COLO668 (cell line): ENCODE data around the gene FAM149B1.
A peak's percentile ranks its signal among the peaks of the same experiment; 100 is the strongest.
"Not testable (repeated sequence)": the region's sequence is repeated elsewhere in the genome, so short reads cannot be mapped to it uniquely, and the experiment has no call there.

ENCODE experiments used
- DNase-seq: peaks from one replicate; lab custom pipeline; 2025; ENCODE audit not compliant: unreplicated experiment; lab: John Stamatoyannopoulos, UW

FAM149B1 gene

DNA sequence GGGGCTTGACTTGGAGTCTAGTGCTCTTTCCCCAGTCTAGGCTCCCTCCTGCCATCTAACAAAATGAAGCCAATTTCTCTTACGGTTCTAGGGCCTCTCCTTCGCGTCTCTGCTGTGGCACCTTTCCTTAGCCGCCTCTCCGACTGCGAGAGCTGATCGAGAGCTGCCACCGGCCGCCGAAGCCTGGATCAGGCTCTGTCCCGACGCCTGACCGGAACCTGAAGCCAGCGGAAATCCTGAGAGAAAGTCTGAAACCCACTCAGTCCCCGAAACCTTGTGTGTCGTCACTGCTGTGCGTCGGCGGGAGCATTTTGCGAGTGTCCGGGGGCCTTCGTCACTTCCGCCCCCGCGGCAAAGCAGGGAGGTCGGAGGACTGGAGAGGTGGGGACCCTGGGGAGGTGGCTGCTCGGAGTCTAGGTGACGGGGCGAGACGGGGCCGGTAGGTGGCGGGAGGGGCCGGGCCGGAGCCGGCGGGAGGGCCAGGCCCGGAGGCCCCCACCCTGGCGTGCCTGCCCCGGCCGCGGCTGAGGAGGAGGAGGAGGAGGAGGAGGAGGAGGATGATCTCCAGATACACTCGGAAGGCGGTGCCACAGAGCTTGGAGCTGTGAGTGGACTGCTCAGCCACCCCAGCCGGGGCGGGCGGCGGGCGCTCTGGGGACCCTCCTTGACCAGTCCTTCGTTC lies at the start of gene FAM149B1, which contains the start of gene ECD:
TSS of gene FAM149B1 (plus strand) at position 337 of the 682 bp plus-strand sequence. CDS start at position 558, 221 bp downstream.
TSS of gene ECD (minus strand) at position 226 of the 682 bp plus-strand sequence. CDS start 4,071 bp downstream, outside the sequence.
- DNase-seq: peak; percentile 90

DNA sequence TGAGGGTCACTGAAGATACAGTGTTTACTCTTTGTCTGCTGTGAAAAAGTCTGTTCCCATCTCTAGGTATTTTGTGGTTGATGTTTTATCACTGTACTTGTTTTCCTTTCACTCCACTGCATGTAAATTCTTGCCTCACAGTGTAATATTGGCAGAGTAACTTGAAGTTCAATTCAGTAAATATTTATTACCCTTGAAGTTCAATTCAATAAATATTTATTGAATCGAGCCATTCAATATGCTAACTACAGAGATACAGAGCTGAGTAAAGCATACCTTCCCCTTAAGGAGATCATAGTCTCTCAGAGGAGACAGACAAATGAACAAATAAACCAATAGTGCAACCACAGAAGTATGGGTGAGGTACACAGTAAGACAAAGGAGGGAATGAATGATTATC lies 48.5 kb upstream of the FAM149B1 start:
- no peak for DNase-seq

- DNase-seq: no peak
These were observed 48.0 kb upstream of the FAM149B1 start for GRCh38 chr10:73119952-73120351.

DNA sequence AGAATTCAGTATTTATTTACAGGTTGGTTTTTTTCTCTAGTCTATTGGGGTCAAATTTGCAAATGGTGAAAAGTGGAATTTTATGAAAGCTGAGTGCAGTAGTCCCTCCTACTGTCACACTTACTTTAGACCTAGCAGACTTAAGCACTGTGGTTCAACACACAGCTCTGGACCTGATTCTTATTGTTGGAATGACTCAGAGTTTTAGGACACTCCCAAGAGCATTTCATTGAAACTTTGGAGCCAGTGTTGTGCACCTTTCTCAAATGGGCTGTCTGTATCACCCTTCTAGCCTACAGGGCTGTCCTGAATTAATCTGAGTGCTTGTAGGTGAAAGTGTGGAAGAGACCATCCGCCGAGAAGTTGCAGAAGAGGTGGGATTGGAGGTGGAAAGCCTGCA lies 41.6 kb upstream of the FAM149B1 start:
- no peak for DNase-seq

DNA sequence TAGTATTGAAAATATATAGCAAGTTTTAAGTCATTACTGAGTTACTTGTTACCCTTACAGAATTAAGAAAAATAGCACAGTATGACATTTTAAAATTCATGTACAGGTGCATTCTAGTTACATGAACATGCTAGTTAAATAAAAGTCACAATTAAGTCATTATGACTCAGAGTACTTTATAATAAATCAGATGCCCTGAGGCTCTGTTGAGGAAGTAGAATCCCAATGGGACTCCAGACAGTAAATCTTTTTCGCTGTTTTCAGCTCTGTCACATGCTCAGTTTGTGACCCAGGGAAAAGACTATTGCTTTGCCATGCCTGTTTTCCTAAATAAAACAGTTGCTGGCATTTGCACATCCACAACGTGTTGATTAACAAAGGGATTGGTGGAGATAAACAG lies 36.6 kb upstream of the FAM149B1 start:
- no peak for DNase-seq

GRCh38 chr10:73131913-73132686 lies 35.8 kb upstream of the FAM149B1 start:
- DNase-seq: no peak

DNA sequence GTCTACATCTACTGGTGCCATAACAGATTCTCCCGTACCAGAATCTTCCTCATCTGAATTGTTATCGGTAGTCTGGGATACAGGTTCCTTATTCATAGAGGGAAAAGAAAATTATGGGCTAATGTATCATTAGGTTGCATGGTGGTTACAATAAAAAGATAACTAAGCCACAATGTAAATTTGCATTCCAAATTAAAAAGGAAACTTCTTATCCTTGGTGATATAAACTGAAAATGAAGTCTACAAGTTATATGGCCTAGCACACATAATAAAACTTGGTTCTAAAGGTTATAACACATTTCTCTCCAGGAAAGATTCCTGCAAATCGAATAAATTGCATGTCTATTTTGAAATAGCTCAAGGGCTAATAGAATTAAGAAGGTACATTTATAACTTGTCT lies 33.2 kb upstream of the FAM149B1 start:
- DNase-seq: no peak

- no peak for DNase-seq
These were observed 31.3 kb upstream of the FAM149B1 start for GRCh38 chr10:73136627-73137026.

DNA sequence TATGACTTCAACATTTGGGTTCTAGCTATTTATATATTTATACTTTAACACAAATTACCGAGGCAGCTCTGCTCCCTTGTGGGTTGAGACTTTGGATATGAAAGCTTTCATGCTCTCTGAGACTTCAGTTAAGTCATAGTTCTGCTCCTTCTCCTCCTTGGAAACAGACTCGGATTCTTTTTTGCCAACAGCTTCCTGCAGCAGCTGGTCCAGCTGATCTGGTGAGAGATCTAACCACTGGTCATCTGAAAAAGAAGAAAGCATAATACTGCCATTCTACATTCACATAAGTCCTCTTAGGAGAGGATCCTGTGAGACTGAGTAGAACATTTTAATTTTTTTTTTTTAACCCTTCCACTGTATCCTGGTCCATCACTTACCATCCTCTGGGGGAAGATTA lies 28.7 kb upstream of the FAM149B1 start:
- DNase-seq: no peak

- DNase-seq: no peak
These were observed 26.3 kb upstream of the FAM149B1 start for GRCh38 chr10:73141603-73142002.

DNA sequence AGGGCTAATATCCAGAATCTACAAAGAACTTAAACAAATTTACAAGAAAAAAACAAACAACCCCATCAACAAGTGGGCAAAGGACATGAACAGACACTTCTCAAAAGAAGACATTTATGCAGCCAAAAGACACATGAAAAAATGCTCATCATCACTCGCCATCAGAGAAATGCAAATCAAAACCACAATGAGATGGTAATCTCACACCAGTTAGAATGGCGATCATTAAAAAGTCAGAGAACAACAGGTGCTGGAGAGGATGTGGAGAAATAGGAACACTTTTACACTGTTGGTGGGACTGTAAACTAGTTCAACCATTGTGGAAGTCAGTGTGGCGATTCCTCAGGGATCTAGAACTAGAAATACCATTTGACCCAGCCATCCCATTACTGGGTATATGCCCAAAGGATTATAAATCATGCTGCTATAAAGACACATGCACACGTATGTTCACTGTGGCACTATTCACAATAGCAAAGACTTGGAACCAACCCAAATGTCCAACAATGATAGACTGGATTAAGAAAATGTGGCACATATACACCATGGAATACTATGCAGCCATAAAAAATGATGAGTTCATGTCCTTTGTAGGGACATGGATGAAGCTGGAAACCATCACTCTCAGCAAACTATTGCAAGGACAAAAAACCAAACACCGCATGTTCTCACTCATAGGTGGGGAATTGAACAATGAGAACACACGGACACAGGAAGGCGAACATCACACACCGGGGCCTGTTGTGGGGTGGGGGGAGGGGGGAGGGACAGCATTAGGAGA lies 17.1 kb upstream of the FAM149B1 start:
- not testable (repeated sequence) for DNase-seq

DNA sequence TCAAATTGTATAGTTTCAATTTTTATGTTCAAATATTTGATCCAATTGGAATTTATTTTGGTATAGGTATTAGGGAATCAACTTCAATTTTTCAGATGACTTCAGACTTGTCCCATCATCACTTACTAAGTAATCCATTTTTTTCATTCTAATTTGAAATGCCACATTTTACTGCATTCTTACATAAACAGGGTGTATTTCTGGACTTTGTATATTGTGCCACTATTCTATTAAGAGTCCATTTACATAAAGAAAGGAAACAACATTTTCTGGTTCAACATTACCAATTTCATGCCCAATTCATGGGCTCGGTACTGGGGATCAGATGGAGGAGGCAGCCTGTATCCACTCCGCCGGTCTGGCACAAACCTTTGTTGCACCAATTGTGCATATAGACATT lies 15.9 kb upstream of the FAM149B1 start:
- no peak for DNase-seq

GRCh38 chr10:73156054-73156453 lies 11.9 kb upstream of the FAM149B1 start:
- DNase-seq: no peak

DNA sequence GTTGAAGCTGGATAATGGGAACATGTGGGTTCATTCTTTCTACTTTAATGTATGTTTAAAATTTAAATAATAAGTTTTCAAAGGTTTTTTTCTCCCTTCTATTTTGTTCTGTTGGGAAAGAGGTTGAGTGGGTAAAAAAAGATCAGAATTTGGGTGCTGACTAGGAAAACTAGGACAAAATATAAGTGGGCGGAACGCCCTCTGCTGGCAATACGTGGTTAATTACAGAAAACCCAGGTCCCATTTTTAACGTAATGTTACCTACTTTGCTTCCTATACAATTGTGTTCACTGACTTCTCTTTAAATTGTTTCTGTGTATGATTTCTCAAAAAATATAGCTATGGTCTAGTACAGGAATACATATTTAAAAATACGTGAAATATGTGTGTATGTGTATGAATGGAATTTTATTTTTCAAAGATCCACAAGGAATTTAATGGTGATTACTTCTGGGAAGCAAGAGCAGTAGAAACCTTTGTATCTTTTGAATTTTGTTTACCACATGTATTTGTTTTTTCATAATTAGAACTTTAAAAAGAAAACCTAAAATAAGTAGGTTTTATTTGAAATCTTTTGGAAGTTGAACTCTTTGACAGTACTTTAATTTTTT lies 8.8 kb upstream of the FAM149B1 start:
- DNase-seq: peak; percentile 19

DNA sequence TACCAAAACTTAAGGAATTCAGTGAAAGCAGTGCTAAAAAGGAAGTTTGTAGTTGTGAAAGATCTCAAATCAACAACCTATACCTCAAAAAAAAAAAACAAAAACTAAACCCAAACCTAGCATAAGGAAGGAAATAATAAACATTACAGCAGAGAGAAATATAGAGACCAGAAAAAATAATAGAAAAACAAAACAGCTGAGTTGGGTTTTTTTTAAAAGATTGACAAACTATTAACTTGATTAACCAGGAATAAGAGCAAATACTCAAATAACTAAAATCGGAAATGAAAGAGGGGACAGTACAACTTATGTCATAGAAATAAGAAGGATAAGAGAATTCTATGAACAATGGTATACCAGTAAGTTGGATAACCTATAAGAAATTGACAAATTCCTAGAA lies 6.8 kb upstream of the FAM149B1 start:
- DNase-seq: no peak

- DNase-seq: no peak
These were observed 6.3 kb upstream of the FAM149B1 start for GRCh38 chr10:73161662-73162061.

DNA sequence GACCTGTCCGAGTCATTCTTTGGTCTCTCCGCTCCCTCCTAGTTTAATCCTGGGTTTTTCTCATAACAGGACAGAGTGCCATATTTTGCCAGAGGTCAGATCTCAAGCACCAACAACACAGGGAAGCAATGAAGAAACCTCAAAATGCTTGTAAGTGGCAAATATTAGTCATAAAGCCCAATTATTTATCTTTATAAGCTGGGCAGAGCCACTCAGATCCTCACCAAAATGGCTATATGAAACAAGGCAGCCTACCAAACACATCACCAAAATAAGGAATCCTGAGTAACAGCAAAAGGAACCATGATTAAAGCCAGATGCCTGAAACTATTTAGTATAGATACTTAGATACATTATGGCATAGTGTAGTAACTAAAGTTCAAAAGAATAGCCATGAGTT lies 4.8 kb upstream of the FAM149B1 start:
- no peak for DNase-seq

DNA sequence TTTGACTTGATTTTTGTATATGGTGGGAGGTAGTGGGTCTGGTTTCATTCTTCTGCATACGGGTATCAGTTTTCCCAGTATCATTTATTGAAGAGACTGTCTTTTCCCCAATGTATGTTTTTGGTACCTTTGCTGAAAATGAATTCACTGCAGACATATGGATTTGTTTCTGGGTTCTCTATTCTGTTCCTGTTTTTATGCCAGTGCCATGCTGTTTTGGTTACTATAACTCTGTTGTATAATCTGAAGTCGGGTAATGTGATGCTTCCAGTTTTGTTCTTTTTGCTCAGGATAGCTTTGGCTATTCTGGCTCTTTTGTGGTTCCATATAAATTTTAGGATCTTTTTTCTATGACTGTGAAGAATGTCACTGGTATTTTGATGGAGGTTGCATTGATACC lies 947 bp upstream of the FAM149B1 start:
- DNase-seq: no peak

GRCh38 chr10:73167458-73167782 lies 499 bp upstream of the FAM149B1 start:
- no peak for DNase-seq

- DNase-seq: no peak
These were observed 515 bp downstream of the FAM149B1 start for GRCh38 chr10:73168465-73168803.

DNA sequence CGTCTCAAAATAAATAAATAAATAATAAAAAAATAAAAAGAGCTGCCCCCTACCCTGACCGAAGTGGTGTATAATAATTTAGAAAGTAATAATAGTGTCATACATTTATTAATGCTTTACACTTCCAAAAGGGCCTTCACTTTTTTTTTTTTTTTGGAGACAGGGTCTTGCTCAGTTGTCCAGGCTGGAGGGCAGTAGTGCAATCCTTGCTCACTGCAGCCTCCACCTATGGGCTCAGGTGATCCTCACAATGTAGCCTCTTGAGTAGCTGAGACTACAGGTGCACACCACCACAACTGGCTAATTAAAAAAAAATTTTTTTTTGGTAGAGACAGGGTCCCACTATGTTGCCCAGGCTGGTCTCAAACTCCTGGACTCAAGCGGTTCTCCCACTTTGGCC lies 1.4 kb downstream of the FAM149B1 start:
- DNase-seq: no peak

DNA sequence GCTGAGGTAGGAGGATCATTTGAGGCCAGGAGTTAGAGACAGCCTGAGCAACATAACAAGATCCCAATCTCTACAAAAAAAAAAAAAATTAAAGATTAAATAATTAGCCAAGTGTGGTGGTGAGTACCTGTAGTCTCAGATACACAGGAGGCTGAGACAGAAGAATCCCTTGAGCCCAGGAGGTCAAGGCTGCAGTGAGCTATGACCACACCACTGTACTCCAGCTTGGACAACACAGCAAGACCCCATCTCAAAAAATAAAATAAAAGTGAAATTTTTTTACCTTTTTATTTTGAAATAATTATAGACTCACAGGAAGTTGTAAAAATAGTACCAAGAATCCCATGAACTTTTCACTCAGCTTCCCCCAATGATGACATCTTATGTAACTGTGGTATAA lies 4.9 kb downstream of the FAM149B1 start:
- DNase-seq: no peak
